ENCODE results near the gene PNPLA6.

Gene PNPLA6

DNA sequence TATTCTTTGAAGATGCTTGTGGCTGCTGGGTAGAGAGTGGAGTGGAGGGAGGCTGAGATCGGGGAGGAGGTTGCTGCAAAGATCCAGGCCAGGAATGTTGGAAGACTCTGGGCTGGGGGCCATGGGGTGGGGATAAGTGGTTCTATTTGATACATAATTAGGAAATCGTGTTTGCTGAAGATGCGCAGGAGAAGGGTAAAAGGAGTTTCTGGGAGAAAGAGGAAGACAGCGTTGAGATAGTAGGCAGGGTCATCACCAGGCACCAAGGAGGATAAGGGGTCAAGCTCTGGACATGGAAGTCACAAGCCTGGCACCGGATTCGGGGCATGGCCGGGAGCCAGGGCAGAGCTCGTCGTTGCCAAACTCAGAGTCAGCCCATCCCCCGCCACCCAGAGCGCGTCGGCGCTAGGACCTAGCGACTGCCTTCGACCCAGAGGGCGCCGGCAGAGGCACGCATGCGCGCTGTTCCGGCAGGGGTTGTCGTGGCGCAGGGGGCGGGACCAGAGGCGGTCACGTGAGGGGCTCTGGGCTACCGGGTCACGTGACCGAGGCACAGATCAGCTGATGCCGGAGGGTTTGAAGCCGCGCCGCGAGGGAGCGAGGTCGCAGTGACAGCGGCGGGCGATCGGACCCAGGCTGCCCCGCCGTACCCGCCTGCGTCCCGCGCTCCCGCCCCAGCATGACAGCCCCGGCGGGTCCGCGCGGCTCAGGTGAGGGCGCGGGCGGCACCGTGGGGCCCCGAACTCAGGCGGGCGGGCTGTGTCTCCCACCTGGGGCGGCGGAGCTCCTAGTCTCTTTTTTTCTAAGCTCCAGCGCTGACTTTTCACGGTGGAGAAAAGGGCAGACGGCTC lies 13.2 kb upstream of the PNPLA6 start, which contains the start of gene MCOLN1:
TSS of gene MCOLN1 (plus strand) at position 553 of the 851 bp plus-strand sequence. CDS start at position 680, 127 bp downstream.
- DNase-seq (ENCODE audit: extremely low read depth, insufficient read length): peak; percentile 97
- Histone ChIP-seq H3K27me3 (replicated peaks; ENCODE audit: control insufficient read depth, insufficient read depth, low read length) (no peaks in the 10 kb centered on the region), H3K36me3 (ENCODE audit: control insufficient read depth, insufficient read depth, low read length) (no peaks in the 10 kb centered on the region), H3K4me3 (replicated peaks; ENCODE audit: low read depth, low read length) (peak within 1 kb of the TSS; percentile 72)
- TF ChIP-seq, protein P1, sequence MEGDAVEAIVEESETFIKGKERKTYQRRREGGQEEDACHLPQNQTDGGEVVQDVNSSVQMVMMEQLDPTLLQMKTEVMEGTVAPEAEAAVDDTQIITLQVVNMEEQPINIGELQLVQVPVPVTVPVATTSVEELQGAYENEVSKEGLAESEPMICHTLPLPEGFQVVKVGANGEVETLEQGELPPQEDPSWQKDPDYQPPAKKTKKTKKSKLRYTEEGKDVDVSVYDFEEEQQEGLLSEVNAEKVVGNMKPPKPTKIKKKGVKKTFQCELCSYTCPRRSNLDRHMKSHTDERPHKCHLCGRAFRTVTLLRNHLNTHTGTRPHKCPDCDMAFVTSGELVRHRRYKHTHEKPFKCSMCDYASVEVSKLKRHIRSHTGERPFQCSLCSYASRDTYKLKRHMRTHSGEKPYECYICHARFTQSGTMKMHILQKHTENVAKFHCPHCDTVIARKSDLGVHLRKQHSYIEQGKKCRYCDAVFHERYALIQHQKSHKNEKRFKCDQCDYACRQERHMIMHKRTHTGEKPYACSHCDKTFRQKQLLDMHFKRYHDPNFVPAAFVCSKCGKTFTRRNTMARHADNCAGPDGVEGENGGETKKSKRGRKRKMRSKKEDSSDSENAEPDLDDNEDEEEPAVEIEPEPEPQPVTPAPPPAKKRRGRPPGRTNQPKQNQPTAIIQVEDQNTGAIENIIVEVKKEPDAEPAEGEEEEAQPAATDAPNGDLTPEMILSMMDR (IDR thresholded peaks at IDR 0.05; ENCODE audit: insufficient read depth, low read length, poor library complexity, severe bottlenecking): no peak

- no peaks in the 10 kb centered on the region for H3K36me3 ChIP-seq (ENCODE audit: control insufficient read depth, insufficient read depth, low read length)
- TF ChIP-seq, protein P1 (IDR thresholded peaks at IDR 0.05; ENCODE audit: insufficient read depth, low read length, poor library complexity, severe bottlenecking): no peak
- no peaks in the 10 kb centered on the region for H3K27me3 ChIP-seq (replicated peaks; ENCODE audit: control insufficient read depth, insufficient read depth, low read length)
- DNase-seq (ENCODE audit: extremely low read depth, insufficient read length): no peak
- peak overlapping the region; percentile 72 for H3K4me3 ChIP-seq (replicated peaks; ENCODE audit: low read depth, low read length)
These were observed 12.4 kb upstream of the PNPLA6 start for GRCh38 chr19:7522923-7523667.

- Histone ChIP-seq H3K36me3 (ENCODE audit: control insufficient read depth, insufficient read depth, low read length) (no peaks in the 10 kb centered on the region; the same call in 1 of the 2 replicates), H3K4me3 (replicated peaks; ENCODE audit: low read depth, low read length) (no peak overlapping the region), H3K27me3 (replicated peaks; ENCODE audit: control insufficient read depth, insufficient read depth, low read length) (no peaks in the 10 kb centered on the region)
- TF ChIP-seq, protein P1 (IDR thresholded peaks at IDR 0.05; ENCODE audit: insufficient read depth, low read length, poor library complexity, severe bottlenecking): no peak
- no peak for DNase-seq (ENCODE audit: extremely low read depth, insufficient read length)
These were observed 11.0 kb upstream of the PNPLA6 start for GRCh38 chr19:7524523-7524922.

DNA sequence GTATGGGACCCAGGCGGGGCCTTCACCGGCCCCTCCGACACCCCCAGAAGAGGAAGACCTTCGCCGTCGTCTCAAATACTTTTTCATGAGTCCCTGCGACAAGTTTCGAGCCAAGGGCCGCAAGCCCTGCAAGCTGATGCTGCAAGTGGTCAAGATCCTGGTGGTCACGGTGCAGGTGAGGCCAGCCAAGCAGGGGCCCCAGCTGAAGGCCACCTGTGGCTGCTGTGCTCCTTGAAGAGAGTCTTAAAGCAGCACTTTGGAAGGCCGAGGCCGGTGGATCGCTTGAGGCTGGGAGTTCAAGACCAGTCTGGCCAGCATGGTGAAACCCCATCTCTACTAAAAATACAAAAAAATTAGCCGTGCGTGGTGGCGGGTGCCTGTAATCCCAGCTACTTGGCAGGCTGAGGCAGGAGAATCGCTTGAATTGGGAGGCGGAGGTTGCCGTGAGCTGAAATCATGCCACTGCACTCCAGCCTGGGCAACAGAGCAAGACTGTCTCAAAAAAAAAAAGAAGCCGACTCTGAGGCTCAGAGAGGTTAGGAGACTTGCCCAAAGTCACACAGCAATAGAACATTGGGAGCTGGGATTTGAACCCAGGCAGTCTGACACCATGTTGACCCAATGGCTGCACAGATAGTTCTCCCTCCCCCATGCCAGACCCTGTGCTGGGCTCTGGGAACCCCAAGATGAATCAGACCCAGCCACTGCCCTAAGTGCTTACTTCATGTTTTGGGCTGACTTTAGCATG lies 10.4 kb upstream of the PNPLA6 start:
- TF ChIP-seq, protein P1 (IDR thresholded peaks at IDR 0.05; ENCODE audit: insufficient read depth, low read length, poor library complexity, severe bottlenecking): no peak
- Histone ChIP-seq H3K27me3 (replicated peaks; ENCODE audit: control insufficient read depth, insufficient read depth, low read length) (no peaks in the 10 kb centered on the region), H3K36me3 (ENCODE audit: control insufficient read depth, insufficient read depth, low read length) (no peaks in the 10 kb centered on the region; the same call in 1 of the 2 replicates), H3K4me3 (replicated peaks; ENCODE audit: low read depth, low read length) (no peak overlapping the region)
- DNase-seq (ENCODE audit: extremely low read depth, insufficient read length): no peak

- no peak for DNase-seq (ENCODE audit: extremely low read depth, insufficient read length)
- Histone ChIP-seq H3K36me3 (ENCODE audit: control insufficient read depth, insufficient read depth, low read length) (no peaks in the 10 kb centered on the region; the same call in 1 of the 2 replicates), H3K4me3 (replicated peaks; ENCODE audit: low read depth, low read length) (no peak overlapping the region), H3K27me3 (replicated peaks; ENCODE audit: control insufficient read depth, insufficient read depth, low read length) (no peaks in the 10 kb centered on the region)
- TF ChIP-seq, protein P1 (IDR thresholded peaks at IDR 0.05; ENCODE audit: insufficient read depth, low read length, poor library complexity, severe bottlenecking): no peak
These were observed 9.2 kb upstream of the PNPLA6 start for GRCh38 chr19:7526059-7526929.
